ENCODE results near the gene ELFN1.

Gene ELFN1

GRCh38 chr7:1742555-1743303, 72.7 kb downstream of the ELFN1 start:
- no peak for DNase-seq (ENCODE audit: low read depth)

DNA sequence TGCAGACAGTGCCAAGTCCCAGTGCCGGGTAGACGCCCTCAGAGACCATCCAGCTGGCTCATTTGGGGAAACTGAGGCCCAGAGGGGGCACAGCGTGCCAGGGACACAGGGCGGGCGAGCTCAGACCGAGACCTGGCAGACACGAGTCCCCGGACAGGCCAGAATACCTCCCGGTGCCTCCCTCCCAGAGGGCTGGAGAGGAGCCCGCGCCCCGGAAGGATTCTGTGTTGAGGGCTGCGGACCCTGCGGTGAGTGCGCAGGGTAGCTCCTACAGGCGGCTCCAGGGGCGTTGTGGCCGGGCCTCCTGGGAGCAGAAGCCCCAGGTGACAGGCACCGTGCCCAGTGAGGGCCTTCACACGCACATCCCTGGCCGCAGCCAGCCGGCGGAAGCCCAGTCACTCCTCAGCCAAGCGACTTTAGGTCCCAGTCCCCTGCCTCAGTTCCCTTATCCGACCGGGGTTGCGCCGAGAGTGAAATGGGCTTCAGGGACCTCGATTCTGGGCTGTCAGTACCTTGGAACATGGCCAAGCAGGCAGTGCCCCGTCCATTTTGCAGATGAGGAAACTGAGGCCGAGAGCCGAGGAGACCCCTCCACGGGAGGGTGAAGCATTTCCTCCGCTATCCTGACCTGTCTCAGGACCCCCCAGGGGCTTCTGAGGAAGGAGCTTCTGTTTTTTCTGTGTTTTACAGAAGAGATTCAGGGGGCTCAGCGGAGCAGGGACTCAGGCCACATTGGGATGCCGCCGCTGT, 73.6 kb downstream of the ELFN1 start:
- no peak for DNase-seq (ENCODE audit: low read depth)

- DNase-seq (ENCODE audit: low read depth) = no peak
Measured at GRCh38 chr7:1744296-1745017, 74.4 kb downstream of the ELFN1 start.

- no peak for DNase-seq (ENCODE audit: low read depth)
Measured at GRCh38 chr7:1745018-1745532, 75.0 kb downstream of the ELFN1 start.

DNA sequence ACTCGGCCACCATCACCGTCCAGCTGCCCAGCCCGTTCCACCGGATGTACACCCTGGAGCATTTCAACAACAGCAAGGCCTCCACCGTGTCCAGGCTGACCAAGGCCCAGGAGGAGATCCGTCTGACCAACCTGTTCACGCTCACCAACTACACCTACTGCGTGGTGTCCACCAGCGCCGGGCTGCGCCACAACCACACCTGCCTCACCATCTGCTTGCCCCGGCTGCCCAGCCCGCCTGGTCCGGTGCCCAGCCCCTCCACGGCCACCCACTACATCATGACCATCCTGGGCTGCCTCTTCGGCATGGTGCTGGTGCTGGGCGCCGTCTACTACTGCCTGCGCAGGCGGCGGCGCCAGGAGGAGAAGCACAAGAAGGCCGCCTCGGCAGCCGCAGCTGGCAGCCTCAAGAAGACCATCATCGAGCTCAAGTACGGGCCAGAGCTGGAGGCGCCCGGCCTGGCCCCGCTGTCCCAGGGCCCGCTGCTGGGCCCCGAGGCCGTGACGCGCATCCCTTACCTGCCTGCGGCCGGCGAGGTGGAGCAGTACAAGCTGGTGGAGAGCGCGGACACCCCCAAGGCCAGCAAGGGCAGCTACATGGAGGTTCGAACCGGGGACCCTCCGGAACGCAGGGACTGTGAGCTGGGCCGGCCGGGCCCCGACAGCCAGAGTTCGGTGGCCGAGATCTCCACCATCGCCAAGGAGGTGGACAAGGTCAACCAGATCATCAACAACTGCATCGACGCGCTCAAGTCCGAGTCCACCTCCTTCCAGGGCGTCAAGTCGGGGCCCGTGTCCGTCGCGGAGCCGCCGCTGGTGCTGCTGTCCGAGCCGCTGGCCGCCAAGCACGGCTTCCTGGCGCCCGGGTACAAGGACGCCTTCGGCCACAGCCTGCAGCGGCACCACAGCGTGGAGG, 75.8 kb downstream of the ELFN1 start:
- DNase-seq (ENCODE audit: low read depth) = no peak

DNA sequence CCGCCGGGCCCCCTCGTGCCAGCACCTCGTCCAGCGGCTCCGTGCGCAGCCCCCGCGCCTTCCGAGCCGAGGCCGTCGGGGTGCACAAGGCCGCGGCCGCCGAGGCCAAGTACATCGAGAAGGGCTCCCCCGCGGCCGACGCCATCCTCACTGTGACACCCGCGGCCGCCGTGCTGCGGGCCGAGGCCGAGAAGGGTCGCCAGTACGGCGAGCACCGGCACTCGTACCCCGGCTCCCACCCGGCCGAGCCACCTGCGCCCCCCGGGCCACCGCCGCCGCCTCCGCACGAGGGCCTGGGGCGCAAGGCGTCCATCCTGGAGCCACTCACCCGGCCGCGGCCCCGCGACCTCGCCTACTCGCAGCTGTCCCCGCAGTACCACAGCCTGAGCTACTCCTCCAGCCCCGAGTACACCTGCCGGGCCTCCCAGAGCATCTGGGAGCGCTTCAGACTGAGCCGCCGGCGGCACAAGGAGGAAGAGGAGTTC, 76.5 kb downstream of the ELFN1 start:
- no peak for DNase-seq (ENCODE audit: low read depth)

DNA sequence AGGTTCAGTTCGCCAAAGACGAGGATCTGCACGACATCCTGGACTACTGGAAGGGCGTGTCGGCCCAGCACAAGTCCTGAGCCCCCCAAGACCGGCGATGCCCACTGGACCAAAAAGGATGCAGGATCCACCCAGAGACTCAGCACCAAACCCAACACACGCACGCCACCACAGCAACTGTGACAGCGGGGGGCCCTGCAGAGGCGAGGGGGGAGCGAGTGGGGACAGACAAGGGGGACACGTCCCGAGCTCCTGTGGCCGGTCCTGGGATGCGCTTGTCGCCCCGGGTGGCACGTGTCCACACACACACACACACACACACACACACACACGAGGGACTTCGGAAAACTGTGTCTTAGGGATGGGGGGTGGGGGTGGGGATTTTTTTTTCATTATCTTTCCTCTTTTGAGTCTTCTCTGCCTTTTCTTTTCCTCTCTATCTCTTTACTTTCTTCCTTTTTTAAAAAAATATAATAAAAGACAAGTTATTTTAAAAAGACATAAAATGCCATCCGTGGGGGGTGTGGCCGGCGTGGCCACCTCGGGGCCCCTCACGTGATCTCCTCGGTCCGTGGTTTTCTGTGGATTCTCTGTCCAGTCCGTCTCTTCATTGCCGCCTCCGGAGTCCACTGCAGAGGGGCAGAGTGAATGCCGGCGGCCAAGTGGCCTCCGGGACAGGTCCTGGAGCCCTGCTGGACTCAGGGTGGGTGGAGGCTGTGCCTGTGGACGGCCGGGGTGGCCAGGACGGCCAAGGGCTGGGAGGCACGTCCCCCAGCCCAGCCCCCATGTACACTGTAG, 77.1 kb downstream of the ELFN1 start:
- no peak for DNase-seq (ENCODE audit: low read depth)

DNA sequence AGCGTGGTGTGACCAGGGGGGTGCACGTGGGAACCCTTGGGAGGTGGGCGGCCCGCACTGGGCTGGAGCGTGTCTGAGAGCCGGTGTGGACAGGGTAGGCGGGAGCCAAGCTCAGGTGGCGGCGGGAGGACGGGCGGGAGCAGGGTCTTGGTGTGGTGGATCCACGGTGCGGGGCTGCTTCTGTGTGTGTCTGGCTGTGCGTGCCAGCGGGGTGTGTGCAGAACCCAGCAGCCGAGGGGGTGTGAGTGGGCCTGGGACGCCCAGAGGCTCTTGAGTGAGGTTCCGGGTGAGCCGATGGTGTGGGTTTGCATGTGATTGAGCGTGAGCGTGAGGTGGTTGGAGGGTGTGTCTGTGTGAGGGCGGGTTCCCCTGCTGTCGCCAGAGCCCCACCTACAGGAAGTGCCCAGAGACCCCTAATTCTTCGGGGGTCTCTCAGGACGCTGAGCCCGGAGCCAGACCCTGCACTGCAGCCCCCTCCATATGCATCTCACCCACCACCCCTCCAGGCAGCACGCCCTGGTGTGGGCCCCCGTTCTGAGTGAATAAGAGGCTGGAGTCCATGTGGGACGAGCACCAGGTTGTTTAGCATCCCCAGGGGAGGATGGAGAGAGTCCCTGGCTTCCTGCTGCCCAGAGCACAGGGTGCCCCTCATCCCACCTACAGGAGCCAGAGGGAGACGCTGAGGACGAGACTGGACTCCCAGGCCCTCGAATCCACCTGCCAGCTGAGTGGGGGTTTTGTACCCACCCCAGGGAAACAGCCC, 78.2 kb downstream of the ELFN1 start:
- DNase-seq (ENCODE audit: low read depth) = no peak

- no peak for DNase-seq (ENCODE audit: low read depth)
Measured at GRCh38 chr7:1748839-1749173, 78.7 kb downstream of the ELFN1 start.

DNA sequence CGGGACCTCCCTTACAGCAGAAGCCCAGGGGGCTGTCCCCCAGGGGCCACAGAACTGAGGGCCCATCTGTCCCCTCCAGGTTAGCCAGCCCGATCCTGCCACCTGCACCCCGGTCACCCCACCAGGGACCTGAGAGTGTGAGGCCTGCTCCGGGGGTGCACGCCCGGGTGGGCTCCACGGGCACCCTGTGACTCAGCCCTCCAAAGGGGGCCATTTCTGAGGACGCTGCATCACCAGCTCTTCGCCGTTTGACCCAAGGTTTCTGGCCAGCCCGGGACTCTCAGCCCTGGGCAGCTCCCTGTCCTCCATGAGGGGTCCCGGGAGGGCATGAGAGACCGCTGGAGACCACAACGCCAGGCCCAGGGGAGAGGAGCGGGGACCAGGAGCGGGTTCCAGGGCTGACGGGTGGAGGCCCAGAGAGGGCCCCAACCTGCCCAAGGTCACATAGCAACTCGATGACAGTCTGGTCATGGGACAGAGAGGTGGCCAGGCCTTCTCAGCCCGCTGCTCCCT, 79.3 kb downstream of the ELFN1 start:
- DNase-seq (ENCODE audit: low read depth) = no peak

DNA sequence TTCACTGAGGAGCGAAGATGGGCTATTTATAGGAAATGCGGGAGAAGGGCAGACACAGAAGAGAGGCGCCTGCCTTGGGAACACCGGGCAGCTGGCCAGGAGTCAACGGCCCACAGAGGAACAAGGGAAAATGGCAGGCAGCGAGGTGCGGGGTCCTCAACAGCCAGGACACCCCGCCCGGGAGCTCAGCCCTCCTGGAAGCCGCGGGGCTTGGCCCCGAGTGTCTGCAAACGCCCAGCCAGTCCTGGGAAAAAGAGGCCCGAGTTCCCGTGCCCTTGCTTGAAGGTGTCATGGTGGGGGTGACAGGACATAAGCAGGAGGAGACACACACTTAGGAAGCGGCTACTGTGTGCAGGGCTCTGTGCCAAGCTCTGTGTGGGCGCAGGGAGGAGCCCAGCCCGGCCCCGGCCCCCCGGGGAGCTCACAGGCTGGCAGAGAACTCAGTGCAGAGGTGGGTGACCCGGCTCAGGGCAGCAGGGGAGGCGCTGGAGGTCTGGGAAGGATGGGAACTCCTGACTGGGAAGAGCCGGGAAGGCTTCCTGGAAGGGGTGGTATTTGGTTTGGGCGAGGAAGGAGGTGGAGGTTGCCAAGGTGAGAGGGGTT, 79.9 kb downstream of the ELFN1 start:
- DNase-seq (ENCODE audit: low read depth) = no peak

GRCh38 chr7:1750541-1751021, 80.5 kb downstream of the ELFN1 start:
- DNase-seq (ENCODE audit: low read depth) = no peak

DNA sequence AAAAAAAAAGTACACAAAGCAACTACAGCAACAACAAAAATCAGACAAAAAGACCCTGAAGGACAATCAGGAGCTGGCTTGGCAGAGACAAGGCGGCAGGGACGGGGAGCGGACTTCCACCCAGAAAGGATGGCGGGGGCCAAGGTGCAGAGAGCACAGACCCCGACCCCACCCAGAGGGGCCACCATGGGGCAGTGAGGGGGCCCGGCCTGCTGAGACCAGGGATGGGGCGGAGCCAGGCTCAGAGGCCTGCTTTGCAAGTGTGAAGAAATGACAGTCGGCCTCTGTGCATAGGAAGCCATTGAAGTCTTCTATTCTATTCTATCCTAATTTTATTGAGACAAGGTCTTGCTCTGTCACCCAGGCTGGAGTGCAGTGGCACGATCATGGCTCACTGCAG, 82.0 kb downstream of the ELFN1 start:
- DNase-seq (ENCODE audit: low read depth) = no peak

DNA sequence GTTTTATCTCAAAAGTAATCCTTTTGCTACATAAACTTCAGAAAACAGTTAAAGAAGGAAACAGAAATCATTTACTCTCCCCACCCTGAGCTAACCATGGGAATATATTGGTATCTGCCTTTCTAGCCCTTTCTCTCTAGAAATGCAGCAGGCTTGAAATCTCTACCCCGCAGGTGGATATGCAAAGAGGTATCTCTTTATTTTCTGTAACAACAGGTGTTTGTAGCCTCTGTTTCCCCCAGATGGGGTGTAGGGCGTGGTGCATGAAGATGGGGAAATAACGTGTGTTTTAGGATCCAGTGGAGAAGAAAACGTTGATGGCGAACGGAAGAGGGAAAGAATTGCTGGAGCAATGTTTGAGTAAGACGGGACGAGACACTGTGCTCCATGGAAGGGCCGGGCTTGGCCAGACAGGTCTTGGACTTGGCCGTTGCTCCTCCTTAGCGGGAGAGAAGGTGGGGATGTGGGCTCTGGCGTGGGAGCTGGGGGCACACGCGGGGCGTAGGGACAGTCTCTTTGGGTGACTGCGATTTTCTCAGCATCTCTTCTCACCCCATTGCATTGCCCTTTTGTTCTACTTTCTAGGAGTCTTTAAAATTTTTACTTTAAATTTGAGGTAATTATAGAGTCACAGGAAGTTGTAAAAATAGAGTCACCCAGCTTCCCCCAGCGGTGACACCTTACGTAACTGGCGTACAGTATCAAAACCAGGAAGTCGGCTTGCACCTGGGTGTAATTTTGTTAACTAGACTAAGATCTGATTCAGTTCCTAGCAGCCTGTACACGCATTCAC, 82.9 kb downstream of the ELFN1 start:
- no peak for DNase-seq (ENCODE audit: low read depth)

- no peak for DNase-seq (ENCODE audit: low read depth)
Measured at GRCh38 chr7:1753564-1753867, 83.4 kb downstream of the ELFN1 start.

DNA sequence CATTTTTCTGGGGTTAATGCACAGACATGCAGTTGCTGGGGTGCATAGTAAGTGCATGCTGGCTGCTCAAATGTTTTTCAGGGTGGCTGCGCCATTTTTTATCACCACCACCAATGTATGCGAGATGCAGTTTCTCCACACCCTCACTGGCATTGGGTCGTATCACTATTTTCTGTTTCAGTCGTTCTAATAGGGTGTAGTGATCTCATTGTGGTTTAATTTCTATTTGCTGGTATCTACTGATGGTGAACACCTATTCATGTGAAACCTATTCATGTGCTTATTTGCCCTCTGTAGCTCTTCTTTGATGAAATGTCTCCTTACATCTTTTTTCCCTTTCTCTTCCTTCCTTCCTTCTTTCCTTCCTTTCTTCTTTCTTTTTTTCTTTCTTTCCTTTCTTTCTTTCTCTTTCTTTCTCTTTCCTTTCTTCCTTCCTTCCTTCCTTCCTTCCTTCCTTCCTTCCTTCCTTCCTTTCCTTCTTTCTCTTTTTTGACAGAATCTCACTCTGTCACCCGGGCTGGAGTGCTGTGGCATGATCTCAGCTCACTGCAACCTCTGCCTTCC, 84.3 kb downstream of the ELFN1 start:
- DNase-seq (ENCODE audit: low read depth) = no peak

DNA sequence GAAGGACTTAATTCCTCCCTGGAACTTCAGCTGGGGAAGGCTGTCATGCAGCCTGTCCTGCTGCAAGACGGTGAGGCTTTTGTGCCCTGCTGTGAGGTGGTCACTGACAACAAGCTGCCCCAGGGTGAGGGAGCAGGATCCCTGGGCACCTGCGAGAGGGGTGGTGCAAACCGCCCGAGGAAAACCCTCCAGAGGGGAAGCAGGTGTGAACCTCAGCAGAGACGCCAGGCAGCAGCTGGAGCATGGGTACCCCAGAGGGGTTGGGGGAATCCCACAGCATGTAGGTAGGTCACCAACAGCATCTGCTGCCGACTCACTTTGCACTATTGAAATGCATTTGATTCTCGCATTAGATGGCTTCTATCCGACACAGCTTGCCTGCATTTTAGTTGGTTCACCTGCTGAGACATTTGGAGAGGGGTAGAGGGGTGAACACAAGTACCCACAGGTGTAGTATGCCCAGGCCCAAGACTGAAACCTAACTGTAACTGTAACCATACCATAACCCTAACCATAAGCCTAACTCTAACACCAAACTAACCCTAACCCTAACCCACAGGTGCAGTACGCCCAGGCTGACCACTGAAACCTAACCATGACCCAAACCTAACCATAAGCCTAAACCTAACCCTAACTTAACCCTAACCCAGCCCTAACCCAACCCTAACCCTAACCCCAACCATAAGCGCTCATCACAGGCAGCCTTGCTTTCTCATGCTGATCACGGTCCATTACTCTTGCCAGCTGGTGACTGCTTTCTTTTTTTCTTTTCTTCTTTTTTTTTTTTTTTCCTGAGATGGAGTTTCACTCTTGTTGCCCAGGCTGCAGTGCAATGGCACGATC, 85.9 kb downstream of the ELFN1 start:
- no peak for DNase-seq (ENCODE audit: low read depth)

Measured in T-helper 22 cell (primary cell).